Astrocyte of the cerebellum (primary cell): Measurements from ENCODE around the gene BTBD16.

Experiments
- DNase-seq: peaks from one replicate; pipeline ENCODE4 v3.0.0-alpha.2; 2011; ENCODE audit warnings: low read depth
- H3K4me3 ChIP-seq: 2 replicates; pipeline ENCODE4 v1.5.1; 2011; ENCODE audit warnings: mild to moderate bottlenecking, low read depth, low read length, moderate library complexity
- CTCF ChIP-seq: IDR thresholded peaks from 2 replicates; pipeline ENCODE4 v1.5.1; 2012; ENCODE audit warnings: low read length, low read depth, moderate library complexity, mild to moderate bottlenecking; ENCODE audit errors: missing control alignments
- in situ Hi-C: cut with HindIII; loops from 2 replicates; pipeline ENCODE4 v1.10.0; 2017; ENCODE audit warnings: low sequenced_read_pairs

The BTBD16 gene

GRCh38 chr10:122290833-122291532 lies 19.9 kb downstream of the BTBD16 start:
- TF ChIP-seq CTCF: no peak
- in situ Hi-C loops: no loop called here
- H3K4me3 ChIP-seq: no peak overlapping the region
- DNase-seq: no peak

- no peak for TF ChIP-seq CTCF
- DNase-seq: no peak
- no peak overlapping the region for H3K4me3 ChIP-seq
- in situ Hi-C loops: no loop called here
These were observed 20.6 kb downstream of the BTBD16 start for GRCh38 chr10:122291739-122292138.

- in situ Hi-C loops: no loop called here
- no peak for TF ChIP-seq CTCF
These were observed 21.3 kb downstream of the BTBD16 start for GRCh38 chr10:122292376-122292775.

GRCh38 chr10:122293156-122293960 lies 22.3 kb downstream of the BTBD16 start:
- no peak for TF ChIP-seq CTCF
- in situ Hi-C loops: no loop called here
- DNase-seq: no peak
- H3K4me3 ChIP-seq: no peak overlapping the region

More at GRCh38 chr10:122292376-122292775, 21.3 kb downstream of the BTBD16 start:
- H3K4me3 ChIP-seq: no peak overlapping the region
- DNase-seq: no peak

GRCh38 chr10:122293961-122294380 lies 22.9 kb downstream of the BTBD16 start:
- in situ Hi-C loops: no loop called here
- TF ChIP-seq CTCF: no peak
- no peak overlapping the region for H3K4me3 ChIP-seq

GRCh38 chr10:122294511-122295450 lies 23.7 kb downstream of the BTBD16 start:
- no peak for DNase-seq
- no peak for TF ChIP-seq CTCF
- in situ Hi-C loops: loop anchor here (5.0 kb wide), 1 partner anchor 138 kb away; no protein-coding TSS in a partner anchor
- no peak overlapping the region for H3K4me3 ChIP-seq

More at GRCh38 chr10:122293961-122294380, 22.9 kb downstream of the BTBD16 start:
- DNase-seq: no peak
